Suprapubic skin (tissue), 4 donors: ENCODE results near the gene MR1.

Experiments used
- CTCF ChIP-seq, 2 donors: fragments of 200-600 bp in 1 of 2; fragments of 450-650 bp in 1 of 2; sonication (generic) in 1 of 2; IDR thresholded peaks; one replicate each; pipeline ENCODE4 v1.5.1; 2016 to 2019; ENCODE audit warnings: antibody characterized with exemption in 2 of 2, mild to moderate bottlenecking in 1 of 2, moderate library complexity in 1 of 2
- POLR2A ChIP-seq, 2 donors: fragments of 450-650 bp; IDR thresholded peaks; one replicate each; pipeline ENCODE4 v1.6.1; 2017; ENCODE audit warnings: antibody characterized with exemption in 2 of 2, mild to moderate bottlenecking in 2 of 2, moderate library complexity in 2 of 2
- POLR2AphosphoS5 ChIP-seq, 3 donors: sonication (generic); formaldehyde crosslinking; IDR thresholded peaks; one replicate each; pipeline ENCODE4 v1.6.1; 2017; ENCODE audit warnings: antibody characterized with exemption in 3 of 3

DNA sequence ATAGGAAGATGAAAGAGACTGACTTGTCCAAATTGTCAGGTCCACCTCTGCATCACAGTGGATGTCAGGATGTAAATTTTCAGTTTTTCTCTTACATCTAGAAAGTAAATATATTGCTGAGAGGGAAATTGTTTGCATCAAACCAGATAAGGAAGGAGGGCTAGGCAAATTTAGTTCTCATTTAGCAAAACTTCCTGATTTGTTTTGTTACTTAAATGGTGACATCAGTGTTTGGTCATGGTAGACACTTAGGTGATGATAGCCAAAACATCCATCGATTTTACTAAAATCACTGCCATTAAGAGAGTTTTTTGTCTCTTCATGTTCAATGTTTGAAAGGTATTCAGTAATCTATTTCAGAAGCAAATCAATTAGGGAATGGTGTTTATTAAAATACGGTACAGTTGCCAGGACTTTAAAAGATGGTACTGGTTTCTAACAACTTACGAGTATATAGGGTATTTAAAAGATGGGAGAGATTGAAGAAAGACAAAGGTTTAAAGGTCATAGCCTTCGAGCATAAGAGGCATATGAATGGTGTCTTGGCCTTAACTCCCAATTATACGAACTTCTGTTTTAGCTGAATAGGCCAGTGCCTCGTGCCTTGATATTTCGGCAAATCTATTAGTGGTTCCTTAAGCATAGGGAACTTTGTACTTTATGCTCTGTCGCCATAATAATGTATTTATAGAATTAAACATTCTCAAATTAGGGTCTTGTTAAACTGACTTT, 57.7 kb downstream of the MR1 start:
- TF ChIP-seq POLR2AphosphoS5 (IDR thresholded peaks at IDR 0.05) (no peak), POLR2A (IDR thresholded peaks at IDR 0.05) (no peak), CTCF (IDR thresholded peaks at IDR 0.05) (no peak)
